GM21515 (cell line): ENCODE results near the gene HAGHL.

Source experiments
- ATAC-seq: cut with Tn5 transposase; IDR thresholded peaks from one replicate; pipeline ENCODE4 v1.9.1; 2021; ENCODE audit not compliant: unreplicated experiment

HAGHL gene

GRCh38 chr16:719815-720446, 7.0 kb upstream of the HAGHL start:
- no peak for ATAC-seq

- peak; percentile 12 for ATAC-seq
Measured at GRCh38 chr16:720447-720989, 6.4 kb upstream of the HAGHL start.

DNA sequence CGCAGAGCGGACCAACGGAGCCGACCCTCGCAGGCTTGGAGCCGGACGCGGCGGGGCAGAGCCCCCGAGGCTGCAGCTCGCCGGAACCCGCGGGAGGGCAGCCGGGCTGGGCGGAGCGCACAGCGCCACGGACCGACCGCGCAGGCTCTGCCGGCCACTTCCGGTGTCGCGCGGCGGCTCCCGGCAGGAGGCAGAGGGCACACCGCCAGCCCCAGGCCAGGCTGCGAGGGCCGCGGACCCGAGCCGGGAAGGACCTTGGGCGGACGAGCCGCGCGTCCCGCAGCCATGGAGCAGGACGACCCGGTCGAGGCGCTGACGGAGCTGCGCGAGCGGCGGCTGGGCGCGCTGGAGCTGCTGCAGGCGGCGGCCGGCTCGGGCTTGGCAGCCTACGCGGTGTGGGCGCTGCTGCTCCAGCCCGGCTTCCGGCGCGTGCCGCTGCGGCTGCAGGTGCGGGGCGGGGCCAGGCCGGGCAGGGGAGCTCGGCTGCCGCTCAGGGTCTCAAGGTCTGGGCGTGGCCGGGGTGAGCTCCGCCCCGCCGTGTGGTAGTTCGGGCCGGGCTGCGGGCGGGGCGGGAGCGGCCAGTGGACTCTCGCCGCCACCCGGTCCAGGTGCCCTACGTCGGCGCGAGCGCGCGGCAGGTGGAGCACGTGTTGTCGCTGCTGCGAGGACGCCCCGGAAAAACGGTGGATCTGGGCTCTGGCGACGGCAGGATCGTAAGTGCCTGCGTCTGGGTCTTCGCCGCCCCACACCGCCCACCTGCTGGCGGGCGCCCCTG, 5.7 kb upstream of the HAGHL start, which contains the start of gene ANTKMT:
Gene ANTKMT, plus strand, starts transcription at position 157 of the 775 bp plus-strand sequence. Its CDS starts 129 bp downstream, at position 286.
- ATAC-seq, result peak; percentile 63

DNA sequence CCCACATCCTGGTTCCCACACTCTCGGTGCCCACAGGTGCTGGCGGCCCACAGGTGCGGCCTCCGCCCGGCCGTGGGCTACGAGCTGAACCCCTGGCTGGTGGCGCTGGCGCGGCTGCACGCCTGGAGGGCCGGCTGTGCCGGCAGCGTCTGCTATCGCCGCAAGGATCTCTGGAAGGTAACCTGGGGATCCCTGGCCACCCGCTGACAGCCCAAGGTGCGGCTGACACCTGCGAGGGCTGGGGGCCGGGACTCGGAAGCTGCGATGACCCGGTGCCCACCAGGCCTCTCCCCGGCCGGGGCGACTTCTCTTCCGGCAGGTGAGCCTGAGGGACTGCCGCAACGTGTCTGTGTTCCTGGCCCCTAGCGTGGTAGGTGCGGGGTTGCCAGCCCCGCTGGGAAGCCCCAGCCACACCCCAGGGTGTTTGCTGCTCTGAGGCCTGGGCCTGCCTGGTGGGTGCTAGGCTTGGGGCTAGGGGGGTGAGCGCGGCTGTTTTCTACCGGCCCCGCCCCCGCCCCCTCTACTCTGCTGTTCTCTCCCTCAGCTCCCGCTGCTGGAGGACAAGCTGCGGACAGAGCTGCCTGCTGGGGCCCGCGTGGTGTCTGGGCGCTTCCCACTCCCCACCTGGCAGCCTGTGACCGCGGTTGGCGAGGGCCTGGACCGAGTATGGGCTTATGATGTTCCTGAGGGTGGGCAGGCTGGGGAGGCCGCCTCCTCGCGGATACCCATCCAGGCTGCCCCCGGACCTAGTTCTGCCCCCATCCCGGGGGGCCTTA, 5.0 kb upstream of the HAGHL start:
- ATAC-seq, result no peak

DNA sequence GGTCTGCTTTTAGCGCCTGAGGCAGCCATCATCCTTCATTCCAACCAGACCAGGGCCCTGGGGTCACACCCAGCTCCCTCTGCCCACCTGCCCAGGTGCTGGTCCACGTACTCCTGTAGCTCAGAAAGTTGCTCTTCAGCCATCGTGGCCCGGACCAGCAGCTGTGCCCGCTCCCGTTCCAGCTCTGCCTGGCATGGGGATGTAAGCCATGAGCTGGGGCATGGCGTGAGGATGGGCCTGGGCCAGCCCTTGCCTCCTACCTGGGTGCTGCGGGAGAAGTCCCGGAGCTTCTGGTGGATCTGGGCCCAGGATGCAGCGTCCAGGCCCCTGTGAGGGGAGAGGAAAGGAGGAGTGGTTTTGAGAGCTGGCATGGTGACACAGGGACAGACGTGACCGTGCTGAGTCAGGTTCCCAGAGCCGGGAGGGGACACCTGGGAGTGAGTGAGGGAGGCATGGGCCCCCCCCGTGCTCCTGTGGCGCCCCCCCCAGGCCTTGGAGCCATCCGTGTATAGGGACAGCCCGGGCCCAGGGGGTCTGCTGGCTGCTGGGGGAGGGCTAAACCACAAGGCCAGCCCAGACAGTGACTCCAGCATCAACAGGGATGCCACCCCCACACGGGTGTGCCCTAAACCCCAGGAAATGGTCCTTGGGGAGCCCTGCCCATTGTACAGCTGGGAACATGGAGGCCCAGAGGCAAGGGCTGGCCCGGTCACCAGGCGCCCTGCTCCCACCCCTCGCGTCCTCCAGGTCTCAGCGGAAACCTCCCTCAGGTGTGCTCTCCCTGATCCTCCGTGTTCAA, 3.9 kb upstream of the HAGHL start:
- no peak for ATAC-seq

DNA sequence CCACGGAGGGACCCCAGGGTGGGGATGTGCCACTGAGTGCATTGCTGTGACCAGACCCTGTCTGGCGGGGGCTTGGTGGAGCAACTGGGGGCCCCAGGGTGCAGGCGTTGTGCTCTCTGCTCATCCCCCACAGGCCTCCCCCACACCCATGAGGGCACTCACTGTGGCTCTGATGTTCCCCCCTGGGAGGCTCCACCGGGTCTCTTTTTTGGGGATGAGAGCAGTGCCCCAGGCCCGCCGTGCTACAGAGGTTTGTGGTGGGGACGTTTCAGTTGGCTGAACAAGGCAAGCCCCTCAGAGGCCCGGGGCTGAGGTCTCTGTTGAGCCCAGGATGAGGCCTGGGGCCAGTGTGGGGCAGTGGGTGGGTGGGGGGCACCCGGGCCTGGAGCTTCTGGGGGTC, 3.2 kb upstream of the HAGHL start:
- ATAC-seq, result no peak

GRCh38 chr16:724188-725040, 2.5 kb upstream of the HAGHL start:
- ATAC-seq, result no peak

DNA sequence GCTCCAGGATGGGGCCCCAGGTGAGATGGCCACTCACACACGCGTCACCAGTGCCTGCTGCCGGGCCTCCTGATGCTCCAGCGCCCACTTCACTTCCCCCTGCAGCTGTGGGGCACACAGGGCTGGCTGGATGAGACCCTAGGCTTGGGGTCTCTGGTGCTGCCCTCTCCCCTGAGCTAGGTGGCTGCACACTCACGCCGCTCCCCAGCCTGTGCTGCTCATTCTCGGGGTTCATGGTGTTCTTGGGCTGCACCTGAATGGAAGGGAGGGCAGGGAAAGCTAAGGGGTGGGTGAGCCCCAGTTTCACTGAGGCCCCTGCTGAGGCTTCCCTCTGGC, 1.9 kb upstream of the HAGHL start:
- ATAC-seq, result no peak

- ATAC-seq, result no peak
Measured at GRCh38 chr16:725463-726187, 1.3 kb upstream of the HAGHL start.

DNA sequence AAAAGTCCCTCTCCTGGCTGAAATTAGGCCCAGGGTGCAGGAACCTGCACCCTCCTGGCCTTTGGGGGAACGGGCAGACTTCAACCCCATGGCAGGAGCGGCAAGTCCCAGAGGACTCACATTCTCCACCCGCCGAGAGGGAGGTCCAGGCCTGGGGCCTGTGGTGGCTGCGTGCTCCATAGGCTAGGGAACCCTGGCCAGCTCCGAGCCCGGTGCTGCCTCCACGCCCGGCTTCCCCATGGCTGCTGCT, 793 bp upstream of the HAGHL start:
- ATAC-seq, result no peak

GRCh38 chr16:727291-727977, 528 bp downstream of the HAGHL start:
- ATAC-seq, result no peak

GRCh38 chr16:728131-728889, 1.4 kb downstream of the HAGHL start:
- no peak for ATAC-seq

DNA sequence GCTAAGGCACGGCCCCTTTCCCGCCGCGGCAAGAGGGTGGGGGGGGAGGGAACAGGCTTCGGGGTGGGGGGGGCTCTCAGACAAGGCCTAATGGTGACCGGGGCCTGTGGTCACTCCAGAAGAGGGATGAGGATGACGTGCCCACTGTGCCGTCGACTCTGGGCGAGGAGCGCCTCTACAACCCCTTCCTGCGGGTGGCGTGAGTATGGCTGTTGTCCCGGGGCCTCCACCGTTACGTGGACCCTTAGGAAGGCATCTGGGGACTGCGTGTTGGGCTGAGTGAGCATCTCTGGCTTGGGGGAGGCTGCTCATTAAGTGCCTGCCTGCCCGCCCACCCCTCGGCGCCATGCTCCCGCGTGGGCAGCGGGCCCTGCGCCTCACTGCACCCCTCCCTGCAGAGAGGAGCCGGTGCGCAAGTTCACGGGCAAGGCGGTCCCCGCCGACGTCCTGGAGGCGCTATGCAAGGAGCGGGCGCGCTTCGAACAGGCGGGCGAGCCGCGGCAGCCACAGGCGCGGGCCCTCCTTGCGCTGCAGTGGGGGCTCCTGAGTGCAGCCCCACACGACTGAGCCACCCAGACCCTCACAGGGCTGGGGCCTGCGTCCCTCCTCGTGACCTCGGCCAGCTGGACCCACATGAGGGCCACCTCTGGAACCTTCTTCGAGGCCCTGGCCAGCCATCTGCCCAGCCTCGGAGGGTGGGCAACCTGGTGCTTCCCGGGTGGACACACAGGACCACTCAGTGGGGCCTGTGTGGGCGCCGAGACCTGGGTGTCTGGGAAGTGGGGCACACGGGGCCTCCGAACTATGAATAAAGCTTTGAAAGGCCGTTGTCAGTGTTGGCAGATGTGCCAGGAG, 2.2 kb downstream of the HAGHL start:
- no peak for ATAC-seq

GRCh38 chr16:729768-730665, 3.1 kb downstream of the HAGHL start:
- ATAC-seq, result no peak

- no peak for ATAC-seq
Measured at GRCh38 chr16:730666-731509, 4.0 kb downstream of the HAGHL start.
